HG02973 (cell line): ENCODE results near the gene HIP1.
A peak's percentile ranks its signal among the peaks of the same experiment; 100 is the strongest.
"Not testable (repeated sequence)": the region's sequence is repeated elsewhere in the genome, so short reads cannot be mapped to it uniquely, and the experiment has no call there.

ENCODE experiments used
- ATAC-seq: cut with Tn5 transposase; IDR thresholded peaks from one replicate; pipeline ENCODE4 v1.9.1; 2021; ENCODE audit warnings: moderate library complexity; ENCODE audit not compliant: unreplicated experiment

HIP1 gene

GRCh38 chr7:75533926-75534325 lies 204.8 kb downstream of the HIP1 start:
- ATAC-seq = no peak

- no peak for ATAC-seq
These were observed 206.1 kb downstream of the HIP1 start for GRCh38 chr7:75532639-75533038.

GRCh38 chr7:75531359-75531821 lies 207.4 kb downstream of the HIP1 start:
- ATAC-seq = no peak

GRCh38 chr7:75527224-75527722 lies 211.5 kb downstream of the HIP1 start:
- ATAC-seq = not testable (repeated sequence)

GRCh38 chr7:75521727-75522126 lies 217.0 kb downstream of the HIP1 start:
- not testable (repeated sequence) for ATAC-seq

- not testable (repeated sequence) for ATAC-seq
These were observed 219.9 kb downstream of the HIP1 start for GRCh38 chr7:75518842-75519241.

- not testable (repeated sequence) for ATAC-seq
These were observed 229.7 kb downstream of the HIP1 start for GRCh38 chr7:75509033-75509432.

GRCh38 chr7:75492020-75492419 lies 246.7 kb downstream of the HIP1 start, which contains the start of gene SPDYE5:
TSS of gene SPDYE5 (plus strand) at chr7:75492320. CDS start at chr7:75494048, 1,728 bp downstream.
- not testable (repeated sequence) for ATAC-seq

GRCh38 chr7:75485979-75486643 lies 252.6 kb downstream of the HIP1 start, which contains the start of gene POM121C:
TSS of gene POM121C (minus strand) at chr7:75486299. CDS start at chr7:75441496, 44,803 bp downstream.
- peak; percentile 93 for ATAC-seq

GRCh38 chr7:75485355-75485978 lies 253.3 kb downstream of the HIP1 start:
- not testable (repeated sequence) for ATAC-seq
